Placental epithelial cell (primary cell): Measurements from ENCODE around the gene CAPNS1. TPM values are rescaled to one million over a fixed set of nuclear protein-coding genes. Genes with fewer than 3 reads are reported as not detected.

Experiments used
- total RNA-seq: library from RNA; depleted of rRNA; stranded (reverse); fragments of >200 nt; gene quantifications from 2 replicates; pipeline ENCODE4 v1.2.3, GENCODE V29; 2012

CAPNS1 gene
- total RNA-seq: 413 and 636 TPM in 2 replicates

DNA sequence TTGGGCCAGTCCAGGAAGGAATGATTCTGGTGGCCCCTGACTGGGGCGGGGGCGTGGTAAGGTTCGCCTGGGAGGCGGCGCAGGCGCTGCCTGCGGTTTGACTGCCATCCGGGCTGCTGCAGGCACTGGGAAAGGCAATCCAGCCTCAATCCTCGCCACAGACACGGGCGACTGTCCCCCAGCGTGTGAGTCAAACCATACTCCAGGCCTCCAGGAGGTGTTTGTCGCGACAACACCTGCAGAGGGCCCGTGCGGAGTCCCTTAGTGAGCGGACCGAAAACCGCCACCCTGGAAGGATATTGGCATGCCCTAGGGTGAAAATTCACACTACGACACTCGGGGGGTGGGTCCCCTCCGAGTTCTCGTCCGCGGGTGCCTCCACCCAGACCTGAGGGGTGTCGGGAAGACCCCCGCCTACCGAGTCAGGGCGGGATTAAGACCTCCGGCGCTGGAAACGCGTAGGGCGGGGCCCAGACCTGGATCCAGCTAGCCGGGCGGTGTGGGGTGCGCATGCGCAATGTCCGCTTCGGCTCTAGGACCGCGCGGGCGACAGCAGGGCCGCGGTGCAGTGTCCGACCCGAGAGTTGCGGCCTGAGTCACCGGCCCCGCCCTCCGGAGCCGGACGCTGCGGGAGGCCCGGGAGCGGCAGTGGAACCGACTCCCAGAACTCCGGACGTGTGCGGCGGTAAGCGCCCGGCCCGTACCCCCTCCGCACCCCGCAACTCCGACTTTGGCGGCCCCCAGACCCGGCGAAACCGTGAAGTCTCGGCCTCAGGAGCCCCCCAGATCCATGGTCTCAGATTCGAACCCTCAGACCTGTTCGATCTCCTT is at the start of gene CAPNS1:
TSS of gene CAPNS1 (plus strand) at position 594 of the 831 bp plus-strand sequence. CDS start 946 bp downstream, outside the sequence.

DNA sequence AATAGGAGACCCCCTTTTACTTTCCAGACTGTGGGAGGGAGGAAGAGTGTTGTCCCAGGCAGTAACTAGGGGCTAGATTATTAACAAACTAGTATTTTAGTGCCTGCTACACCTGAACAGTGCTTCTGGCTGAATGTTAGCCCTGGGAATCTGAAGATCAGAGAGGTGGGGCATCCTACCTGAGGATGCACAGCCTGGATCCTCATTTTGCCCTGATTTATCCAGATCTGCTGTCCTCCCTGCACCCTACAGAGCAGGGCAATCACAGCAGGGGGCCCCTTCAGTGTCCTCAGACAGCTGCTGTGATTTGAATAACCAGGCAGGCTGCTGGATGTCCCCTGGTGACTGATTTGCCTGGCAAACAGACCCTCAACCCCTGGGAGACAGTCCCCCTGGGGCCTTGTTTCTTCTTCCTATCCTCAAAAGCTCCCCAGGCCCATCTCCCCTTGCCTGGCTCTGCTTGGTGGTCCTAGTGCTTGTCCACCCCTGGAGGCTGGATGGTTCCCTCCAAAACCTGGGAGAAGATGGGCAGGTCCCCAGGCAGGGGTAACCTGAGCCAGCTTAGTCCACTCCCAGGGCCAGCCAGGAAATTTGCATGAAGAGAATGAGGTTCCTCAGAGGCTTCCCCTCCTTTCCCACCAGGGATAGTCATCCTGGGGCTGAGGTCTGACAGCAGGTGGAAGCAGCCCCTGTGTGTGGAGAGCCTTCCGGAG is 29.2 kb upstream of the CAPNS1 start, which contains the start of gene OVOL3:
TSS of gene OVOL3 (plus strand) at position 657 of the 713 bp plus-strand sequence. CDS start 60 bp downstream, outside the sequence.

DNA sequence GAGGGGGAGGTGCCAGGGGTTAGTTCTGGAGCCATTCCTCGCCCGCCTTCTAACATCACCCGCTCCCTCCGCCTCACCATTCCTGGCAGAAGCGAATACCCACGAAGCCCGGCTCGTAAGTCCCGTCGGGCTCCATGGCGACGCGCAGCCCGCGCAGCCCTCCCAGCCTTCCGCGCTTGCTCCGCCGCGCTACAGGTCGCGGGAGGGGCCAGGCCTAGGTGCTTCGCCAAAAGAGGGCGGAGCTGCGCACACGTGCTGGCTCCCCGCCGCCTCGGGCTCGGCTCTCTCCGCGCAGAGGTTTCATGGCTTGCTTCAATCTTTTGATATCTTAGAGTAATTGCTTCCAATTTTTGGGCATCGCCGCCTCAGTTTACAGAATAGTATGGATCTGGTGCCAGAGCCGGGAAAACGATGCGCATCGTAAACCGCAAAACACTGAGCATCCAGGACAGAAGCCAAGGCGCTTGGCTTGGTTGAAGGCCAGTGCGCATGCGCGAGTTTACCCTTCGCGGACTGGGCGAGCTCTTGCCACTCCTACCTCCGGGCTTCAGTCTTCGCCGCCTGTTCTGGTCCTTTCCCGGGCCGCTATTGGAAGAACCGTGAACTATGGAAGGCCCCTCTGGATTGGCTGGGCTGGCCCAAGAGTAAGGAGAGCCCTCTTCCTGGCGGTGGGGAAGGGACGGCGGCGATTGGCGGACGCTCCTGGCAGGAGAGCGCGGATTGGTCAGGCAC is 25.0 kb upstream of the CAPNS1 start, which contains the start of gene POLR2I:
TSS of gene POLR2I (minus strand) at position 155 of the 732 bp plus-strand sequence. CDS start at position 136, 19 bp downstream.

DNA sequence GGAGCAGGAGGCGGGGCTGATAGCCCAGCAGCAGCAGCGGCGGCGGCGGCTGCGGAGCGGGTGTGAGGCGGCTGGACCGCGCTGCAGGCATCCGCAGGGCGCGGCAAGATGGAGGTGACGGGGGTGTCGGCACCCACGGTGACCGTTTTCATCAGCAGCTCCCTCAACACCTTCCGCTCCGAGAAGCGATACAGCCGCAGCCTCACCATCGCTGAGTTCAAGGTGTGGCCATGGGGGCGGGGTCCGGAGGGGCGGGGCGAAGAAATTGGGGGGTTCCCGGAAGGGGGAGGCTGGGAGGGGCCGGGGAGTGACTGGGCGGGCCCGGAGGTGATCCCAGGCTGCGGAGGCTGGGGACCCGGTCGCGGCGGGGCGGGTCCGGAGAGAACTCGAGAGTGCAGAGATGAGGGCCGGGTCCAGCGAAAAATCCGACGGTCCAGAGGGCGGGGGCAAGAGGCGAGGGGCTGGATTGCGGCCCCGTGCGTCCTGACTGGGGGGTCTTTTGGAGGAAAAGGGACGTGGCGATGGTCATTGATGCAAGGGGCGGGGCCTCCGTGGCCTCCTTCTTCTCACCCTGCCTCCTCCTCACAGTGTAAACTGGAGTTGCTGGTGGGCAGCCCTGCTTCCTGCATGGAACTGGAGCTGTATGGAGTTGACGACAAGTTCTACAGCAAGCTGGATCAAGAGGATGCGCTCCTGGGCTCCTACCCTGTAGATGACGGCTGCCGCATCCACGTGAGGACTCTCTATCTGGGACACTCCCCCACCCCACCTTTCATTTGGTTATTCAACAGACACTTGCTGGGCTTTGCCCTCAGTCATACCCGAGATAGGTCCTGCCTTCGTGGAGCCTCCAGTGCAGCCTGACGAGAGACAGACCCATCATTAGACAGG is 24.2 kb upstream of the CAPNS1 start, which contains the start of gene TBCB:
TSS of gene TBCB (plus strand) at position 16 of the 891 bp plus-strand sequence. CDS start at position 109, 93 bp downstream.

DNA sequence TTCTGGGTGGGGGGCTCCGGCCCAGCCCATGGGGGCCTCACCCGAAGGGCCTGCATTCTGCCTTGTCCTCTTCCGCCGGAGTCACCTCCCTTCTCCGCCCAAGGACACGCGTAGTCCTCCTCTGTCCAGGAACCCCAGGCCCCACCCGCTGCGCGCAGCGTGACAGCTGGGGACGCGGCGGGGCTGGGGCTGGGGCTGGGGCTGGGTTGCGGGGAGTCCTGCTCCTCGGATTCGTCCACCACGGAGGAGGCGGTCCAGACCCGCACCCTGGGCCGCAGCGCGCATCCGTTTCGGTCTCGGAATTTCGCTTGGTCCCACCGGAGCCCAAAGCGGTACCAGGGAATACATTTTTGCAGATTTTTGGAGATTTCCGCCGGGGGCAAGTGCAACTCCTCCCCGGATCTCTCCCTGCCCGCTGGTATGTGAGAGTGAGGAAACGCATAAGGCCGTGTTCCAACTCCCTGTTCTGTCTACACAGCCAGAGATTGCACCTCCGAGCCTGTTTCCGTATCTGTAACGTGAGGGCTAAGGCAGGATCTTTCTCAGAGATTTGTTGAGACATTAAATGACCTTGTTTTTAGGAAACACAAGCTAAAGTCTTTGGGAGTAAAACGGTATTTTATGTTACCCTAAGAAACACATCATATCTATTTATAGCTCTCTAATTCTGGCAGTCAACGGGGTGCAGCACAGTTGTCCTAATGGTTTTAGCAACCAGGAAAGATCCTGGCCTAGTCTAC is 12.7 kb downstream of the CAPNS1 start, which contains the start of gene COX7A1:
TSS of gene COX7A1 (minus strand) at position 96 of the 740 bp plus-strand sequence. CDS start at position 56, 40 bp downstream.

Other genes with a start within 250 kb of the CAPNS1 start
- 5.6 and 16.5 TPM in 2 replicates for gene NFKBID, start 239.5 kb upstream of the CAPNS1 start, total RNA-seq
- 3.1 and 3.5 TPM in 2 replicates for gene HCST, start 237.5 kb upstream of the CAPNS1 start, total RNA-seq
- gene TYROBP, start 231.8 kb upstream of the CAPNS1 start, total RNA-seq: not detected in 2 replicates
- gene LRFN3, start 203.7 kb upstream of the CAPNS1 start, total RNA-seq: 8.6 and 11.6 TPM in 2 replicates
- gene SDHAF1, start 144.9 kb upstream of the CAPNS1 start, total RNA-seq: 17.4 and 22.4 TPM in 2 replicates
- 8.5 and 10.2 TPM in 2 replicates for gene SYNE4, start 131.3 kb upstream of the CAPNS1 start, total RNA-seq
- 11.0 and 18.3 TPM in 2 replicates for gene ALKBH6, start 125.9 kb upstream of the CAPNS1 start, total RNA-seq
- 6.3 and 13.0 TPM in 2 replicates for gene CLIP3, start 107.2 kb upstream of the CAPNS1 start, total RNA-seq
- 5.5 and 8.1 TPM in 2 replicates for gene THAP8, start 85.8 kb upstream of the CAPNS1 start, total RNA-seq
- gene WDR62, start 85.2 kb upstream of the CAPNS1 start, total RNA-seq: 14.1 and 17.5 TPM in 2 replicates
- gene OVOL3, start 28.9 kb upstream of the CAPNS1 start, total RNA-seq: not detected in 2 replicates
- 55.5 and 82.8 TPM in 2 replicates for gene POLR2I, start 25.2 kb upstream of the CAPNS1 start, total RNA-seq
- gene TBCB, start 24.6 kb upstream of the CAPNS1 start, total RNA-seq: 173 and 337 TPM in 2 replicates
- gene COX7A1, start 12.4 kb downstream of the CAPNS1 start, total RNA-seq: 4.9 and 53.8 TPM in 2 replicates
- gene ZNF565, start 74.6 kb downstream of the CAPNS1 start, total RNA-seq: 4.6 and 6.3 TPM in 2 replicates
- 77.3 and 79.3 TPM in 2 replicates for gene ZNF146, start 75.0 kb downstream of the CAPNS1 start, total RNA-seq
- 1.6 and 3.9 TPM in 2 replicates for gene ZFP14, start 239.1 kb downstream of the CAPNS1 start, total RNA-seq